ENCODE measurements around the gene SLC4A8. TPM values are rescaled to one million over a fixed set of nuclear protein-coding genes. Genes with fewer than 3 reads are reported as not detected.

The SLC4A8 gene
- total RNA-seq, 1 donor from 2014 or later: 18.5 TPM

DNA sequence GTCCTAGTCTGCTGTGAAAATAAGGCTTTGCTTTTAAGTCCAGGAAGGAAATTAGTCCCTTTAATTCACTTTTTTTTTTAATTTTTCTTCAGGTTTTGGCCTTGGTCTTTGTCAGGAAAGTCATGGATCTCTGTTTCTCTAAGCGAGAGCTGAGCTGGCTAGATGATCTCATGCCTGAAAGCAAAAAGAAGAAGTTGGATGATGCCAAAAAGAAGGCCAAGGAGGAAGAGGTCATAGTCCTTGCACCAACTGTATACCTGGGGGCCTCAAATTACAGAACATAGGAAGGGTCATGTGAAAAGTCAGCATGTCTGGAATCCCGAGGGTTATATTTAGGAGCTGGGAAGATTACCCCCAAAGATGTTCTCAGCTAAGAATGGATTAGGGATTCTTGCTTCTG is 72.3 kb downstream of the SLC4A8 start:
- TF ChIP-seq, protein P1, sequence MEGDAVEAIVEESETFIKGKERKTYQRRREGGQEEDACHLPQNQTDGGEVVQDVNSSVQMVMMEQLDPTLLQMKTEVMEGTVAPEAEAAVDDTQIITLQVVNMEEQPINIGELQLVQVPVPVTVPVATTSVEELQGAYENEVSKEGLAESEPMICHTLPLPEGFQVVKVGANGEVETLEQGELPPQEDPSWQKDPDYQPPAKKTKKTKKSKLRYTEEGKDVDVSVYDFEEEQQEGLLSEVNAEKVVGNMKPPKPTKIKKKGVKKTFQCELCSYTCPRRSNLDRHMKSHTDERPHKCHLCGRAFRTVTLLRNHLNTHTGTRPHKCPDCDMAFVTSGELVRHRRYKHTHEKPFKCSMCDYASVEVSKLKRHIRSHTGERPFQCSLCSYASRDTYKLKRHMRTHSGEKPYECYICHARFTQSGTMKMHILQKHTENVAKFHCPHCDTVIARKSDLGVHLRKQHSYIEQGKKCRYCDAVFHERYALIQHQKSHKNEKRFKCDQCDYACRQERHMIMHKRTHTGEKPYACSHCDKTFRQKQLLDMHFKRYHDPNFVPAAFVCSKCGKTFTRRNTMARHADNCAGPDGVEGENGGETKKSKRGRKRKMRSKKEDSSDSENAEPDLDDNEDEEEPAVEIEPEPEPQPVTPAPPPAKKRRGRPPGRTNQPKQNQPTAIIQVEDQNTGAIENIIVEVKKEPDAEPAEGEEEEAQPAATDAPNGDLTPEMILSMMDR (conservative IDR thresholded peaks at IDR 0.05): no peak
- H3K9me3 Mint-ChIP-seq: no peaks in the 10 kb centered on the region

DNA sequence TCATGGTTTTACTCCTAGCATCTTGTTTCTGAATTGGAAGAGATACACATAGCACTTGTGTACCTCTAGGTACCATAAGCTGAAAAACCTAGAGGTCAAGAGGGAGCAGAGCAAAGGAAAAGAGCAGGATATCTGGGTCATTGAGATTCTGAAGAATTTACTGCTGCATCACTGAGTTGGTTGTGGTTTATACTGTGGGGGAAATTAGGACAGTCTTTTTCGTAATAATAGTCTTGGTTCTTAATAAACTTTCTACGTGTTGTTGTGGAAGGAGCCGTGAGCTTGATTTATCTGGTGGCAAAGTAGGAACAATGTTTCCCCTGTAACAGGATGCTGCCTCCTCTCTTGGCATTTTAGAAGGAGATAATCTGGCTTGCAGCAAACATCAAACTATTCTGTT is 80.2 kb downstream of the SLC4A8 start:
- no peak for DNase-seq (ENCODE audit: extremely low spot score, unreplicated experiment)
- Mint-ChIP-seq H3K4me1 (ENCODE audit: unreplicated experiment) (peaks cover 8% of the 10 kb centered on the region), H3K4me3 (no peak overlapping the region), H3K36me3 (peaks cover 9% of the 10 kb centered on the region), H3K27me3 (no peaks in the 10 kb centered on the region), H3K9me3 (no peaks in the 10 kb centered on the region), H3K27ac (no peak overlapping the region)
- TF ChIP-seq, protein P1 (conservative IDR thresholded peaks at IDR 0.05): no peak

More for the DNA sequence above, 72.3 kb downstream of the SLC4A8 start:
- H3K36me3 Mint-ChIP-seq: no peaks in the 10 kb centered on the region
- DNase-seq (ENCODE audit: extremely low spot score, unreplicated experiment): no peak
- H3K4me1 Mint-ChIP-seq (ENCODE audit: unreplicated experiment): no peaks in the 10 kb centered on the region
- H3K27ac Mint-ChIP-seq: no peak overlapping the region
- no peaks in the 10 kb centered on the region for H3K27me3 Mint-ChIP-seq
- no peak overlapping the region for H3K4me3 Mint-ChIP-seq

DNA sequence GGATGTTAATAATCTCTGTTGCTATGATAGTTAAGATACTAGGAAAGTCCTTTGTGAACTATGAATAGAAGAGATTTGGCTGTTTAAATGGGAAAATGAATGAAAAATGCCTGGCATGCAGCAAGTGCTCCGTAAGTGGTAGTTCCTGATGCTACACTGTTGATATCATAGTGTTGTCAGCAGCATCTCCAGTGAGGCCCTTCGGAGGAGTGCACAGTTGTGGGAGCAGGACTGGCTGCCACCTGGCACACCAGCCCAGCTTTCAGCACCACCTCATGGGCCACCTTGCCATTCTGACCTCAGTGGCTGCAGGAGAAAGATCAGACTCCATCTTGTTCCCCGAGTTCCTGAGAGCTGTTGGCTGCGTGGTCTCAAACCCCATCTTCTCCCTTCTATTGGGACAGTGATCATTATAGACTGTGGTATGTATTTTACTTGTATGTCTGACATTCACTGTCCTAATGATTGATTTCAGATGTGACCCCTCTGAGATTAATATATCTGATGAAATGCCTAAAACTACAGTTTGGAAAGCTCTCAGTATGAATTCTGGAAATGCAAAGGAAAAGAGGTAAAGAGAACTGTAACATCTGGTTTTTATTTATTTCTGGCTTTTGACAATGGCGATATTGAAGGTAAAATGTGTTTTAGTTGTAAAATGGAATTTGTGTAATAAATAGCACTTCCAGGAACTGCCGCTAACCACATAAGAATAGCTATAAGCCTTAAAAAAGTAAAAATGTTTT is 80.9 kb downstream of the SLC4A8 start:
- H3K27me3 Mint-ChIP-seq: no peaks in the 10 kb centered on the region
- no peak overlapping the region for H3K27ac Mint-ChIP-seq

DNA sequence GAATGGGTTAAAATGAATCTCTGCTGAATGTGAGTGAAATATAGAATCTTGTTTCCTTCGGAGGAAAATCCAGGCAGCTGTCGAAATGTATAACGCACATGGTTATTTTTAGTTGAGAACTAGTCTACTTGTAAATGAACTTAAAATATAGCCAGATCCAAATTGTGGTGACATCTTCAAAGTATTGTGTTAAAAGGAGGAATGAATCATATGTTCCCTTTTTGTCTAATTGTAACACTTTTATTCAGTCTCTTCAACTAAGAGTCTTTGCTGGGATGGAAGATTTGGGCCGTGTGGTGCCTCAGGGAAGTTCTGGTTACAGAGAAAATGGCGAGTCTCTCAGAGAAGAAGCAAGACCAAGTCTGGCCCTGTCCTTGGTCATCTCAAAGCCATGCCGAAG is 82.5 kb downstream of the SLC4A8 start:
- TF ChIP-seq, protein P1 (conservative IDR thresholded peaks at IDR 0.05): no peak
- H3K36me3 Mint-ChIP-seq: peaks cover 9% of the 10 kb centered on the region
- H3K4me3 Mint-ChIP-seq: no peak overlapping the region

More for the DNA sequence above, 80.9 kb downstream of the SLC4A8 start:
- Mint-ChIP-seq H3K4me1 (ENCODE audit: unreplicated experiment) (peaks cover 8% of the 10 kb centered on the region), H3K4me3 (no peak overlapping the region), H3K9me3 (no peaks in the 10 kb centered on the region), H3K36me3 (peaks cover 9% of the 10 kb centered on the region)
- TF ChIP-seq, protein P1 (conservative IDR thresholded peaks at IDR 0.05): no peak
- no peak for DNase-seq (ENCODE audit: extremely low spot score, unreplicated experiment)

DNA sequence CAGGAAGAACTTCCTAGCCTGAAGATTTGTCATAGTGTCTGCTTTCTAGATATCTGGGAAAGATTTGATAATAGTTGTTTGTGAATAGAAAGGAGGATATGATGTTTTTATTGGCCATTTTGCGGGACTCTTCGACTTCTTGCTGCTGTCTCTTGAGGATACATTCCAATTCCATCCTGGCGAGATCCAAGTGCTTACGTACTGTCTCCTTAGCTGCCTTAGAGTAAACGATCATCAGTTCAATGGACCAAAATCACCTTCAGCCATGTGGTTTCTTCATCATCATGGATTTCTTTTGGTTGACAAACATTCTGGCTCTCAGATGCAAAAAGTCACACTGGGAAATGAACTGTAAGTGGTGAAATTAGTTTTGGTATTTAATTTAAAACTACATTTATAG is 83.7 kb downstream of the SLC4A8 start:
- Mint-ChIP-seq H3K36me3 (peaks cover 15% of the 10 kb centered on the region), H3K4me3 (no peak overlapping the region), H3K27ac (no peak overlapping the region), H3K27me3 (no peaks in the 10 kb centered on the region), H3K4me1 (ENCODE audit: unreplicated experiment) (peaks cover 8% of the 10 kb centered on the region), H3K9me3 (no peaks in the 10 kb centered on the region)
- TF ChIP-seq, protein P1 (conservative IDR thresholded peaks at IDR 0.05): no peak
- no peak for DNase-seq (ENCODE audit: extremely low spot score, unreplicated experiment)

More for the DNA sequence above, 82.5 kb downstream of the SLC4A8 start:
- H3K9me3 Mint-ChIP-seq: no peaks in the 10 kb centered on the region
- H3K27me3 Mint-ChIP-seq: no peaks in the 10 kb centered on the region
- peaks cover 8% of the 10 kb centered on the region for H3K4me1 Mint-ChIP-seq (ENCODE audit: unreplicated experiment)
- H3K27ac Mint-ChIP-seq: no peak overlapping the region
- DNase-seq (ENCODE audit: extremely low spot score, unreplicated experiment): no peak

Measured in type B pancreatic cell (in vitro differentiated cells).